WERI-Rb-1 (cell line): ENCODE results near the gene CDK6.

Experiments
- DNase-seq: peaks from one replicate; pipeline ENCODE4 v3.0.0-alpha.2; 2020
- H3K27ac ChIP-seq: fragments of 250-450 bp; sonication (Bioruptor Pico); 2 replicates; pipeline ENCODE4 v1.5.1; 2020; ENCODE audit warnings: mild to moderate bottlenecking, moderate library complexity
- H3K27me3 ChIP-seq: fragments of 250-450 bp; sonication (Bioruptor Pico); 2 replicates; pipeline ENCODE4 v1.5.1; 2021; ENCODE audit warnings: mild to moderate bottlenecking, low read depth, moderate library complexity; ENCODE audit not compliant: insufficient read depth, severe bottlenecking
- H3K36me3 ChIP-seq: fragments of 250-450 bp; sonication (Bioruptor Pico); 2 replicates; pipeline ENCODE4 v1.5.1; 2020; ENCODE audit warnings: mild to moderate bottlenecking, moderate library complexity
- H3K4me3 ChIP-seq: 2 replicates; pipeline ENCODE4 v1.5.1; 2011; ENCODE audit warnings: low read depth, mild to moderate bottlenecking, control low read depth, low read length
- H3K9me3 ChIP-seq: fragments of 250-450 bp; sonication (Bioruptor Pico); 2 replicates; pipeline ENCODE4 v1.5.1; 2021; ENCODE audit warnings: mild to moderate bottlenecking, moderate library complexity; ENCODE audit not compliant: severe bottlenecking
- TF ChIP-seq, protein P1 (sequence below): IDR thresholded peaks from 2 replicates; pipeline ENCODE4 v1.5.1; 2011; ENCODE audit warnings: low read depth, mild to moderate bottlenecking, control low read depth, inconsistent platforms, low read length

The CDK6 gene

DNA sequence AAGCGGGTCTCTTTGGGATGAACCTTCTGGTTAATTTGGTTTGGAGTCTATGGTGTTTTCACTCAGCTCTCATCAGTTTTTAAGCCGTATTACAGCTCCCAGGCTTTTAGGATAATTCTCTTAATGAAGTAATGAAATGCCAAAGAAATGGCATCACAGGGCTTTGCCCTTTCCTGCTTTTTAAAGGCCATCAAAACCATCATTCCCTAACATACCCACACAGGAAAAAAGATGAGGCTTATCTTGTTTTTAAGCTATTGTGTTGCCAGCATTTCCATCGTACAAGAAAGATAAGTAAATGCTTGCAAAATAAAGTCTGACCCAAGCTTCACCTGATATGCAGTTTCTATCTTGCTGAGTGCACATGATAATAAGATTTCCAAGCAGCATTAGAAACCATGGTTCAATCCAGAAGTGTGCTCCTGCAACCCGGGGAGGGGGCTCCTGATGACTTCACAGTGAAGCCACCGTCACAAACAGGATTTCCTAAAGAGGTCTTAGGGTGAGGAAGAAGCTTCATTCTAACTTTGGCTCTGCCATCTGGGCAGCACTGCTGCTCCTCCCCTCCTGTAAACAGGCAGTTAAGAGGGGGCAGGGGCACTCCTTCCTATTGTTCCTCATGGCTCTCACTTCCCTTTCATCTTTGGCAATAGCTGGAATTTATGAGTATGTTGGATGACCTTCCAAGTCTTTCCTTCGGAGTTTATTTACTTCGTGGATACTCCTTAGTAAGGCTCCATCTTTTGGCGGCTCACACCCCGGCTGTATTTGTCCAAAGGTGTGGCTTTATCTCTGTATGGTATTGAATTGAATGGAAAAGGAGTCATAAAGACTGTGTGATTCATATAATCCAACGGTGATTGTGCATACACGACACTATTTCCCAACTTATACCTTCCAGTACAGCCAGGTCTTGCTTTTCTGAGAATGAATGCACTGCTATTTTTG, 191.0 kb downstream of the CDK6 start:
- H3K4me3 ChIP-seq, result peak overlapping the region; percentile 33
- H3K36me3 ChIP-seq, result no peaks in the 10 kb centered on the region
- no peaks in the 10 kb centered on the region for H3K9me3 ChIP-seq
- TF ChIP-seq, protein P1, sequence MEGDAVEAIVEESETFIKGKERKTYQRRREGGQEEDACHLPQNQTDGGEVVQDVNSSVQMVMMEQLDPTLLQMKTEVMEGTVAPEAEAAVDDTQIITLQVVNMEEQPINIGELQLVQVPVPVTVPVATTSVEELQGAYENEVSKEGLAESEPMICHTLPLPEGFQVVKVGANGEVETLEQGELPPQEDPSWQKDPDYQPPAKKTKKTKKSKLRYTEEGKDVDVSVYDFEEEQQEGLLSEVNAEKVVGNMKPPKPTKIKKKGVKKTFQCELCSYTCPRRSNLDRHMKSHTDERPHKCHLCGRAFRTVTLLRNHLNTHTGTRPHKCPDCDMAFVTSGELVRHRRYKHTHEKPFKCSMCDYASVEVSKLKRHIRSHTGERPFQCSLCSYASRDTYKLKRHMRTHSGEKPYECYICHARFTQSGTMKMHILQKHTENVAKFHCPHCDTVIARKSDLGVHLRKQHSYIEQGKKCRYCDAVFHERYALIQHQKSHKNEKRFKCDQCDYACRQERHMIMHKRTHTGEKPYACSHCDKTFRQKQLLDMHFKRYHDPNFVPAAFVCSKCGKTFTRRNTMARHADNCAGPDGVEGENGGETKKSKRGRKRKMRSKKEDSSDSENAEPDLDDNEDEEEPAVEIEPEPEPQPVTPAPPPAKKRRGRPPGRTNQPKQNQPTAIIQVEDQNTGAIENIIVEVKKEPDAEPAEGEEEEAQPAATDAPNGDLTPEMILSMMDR, result no peak
- peak; percentile 81 for DNase-seq
- peak overlapping the region; percentile 89 for H3K27ac ChIP-seq
- no peaks in the 10 kb centered on the region for H3K27me3 ChIP-seq

DNA sequence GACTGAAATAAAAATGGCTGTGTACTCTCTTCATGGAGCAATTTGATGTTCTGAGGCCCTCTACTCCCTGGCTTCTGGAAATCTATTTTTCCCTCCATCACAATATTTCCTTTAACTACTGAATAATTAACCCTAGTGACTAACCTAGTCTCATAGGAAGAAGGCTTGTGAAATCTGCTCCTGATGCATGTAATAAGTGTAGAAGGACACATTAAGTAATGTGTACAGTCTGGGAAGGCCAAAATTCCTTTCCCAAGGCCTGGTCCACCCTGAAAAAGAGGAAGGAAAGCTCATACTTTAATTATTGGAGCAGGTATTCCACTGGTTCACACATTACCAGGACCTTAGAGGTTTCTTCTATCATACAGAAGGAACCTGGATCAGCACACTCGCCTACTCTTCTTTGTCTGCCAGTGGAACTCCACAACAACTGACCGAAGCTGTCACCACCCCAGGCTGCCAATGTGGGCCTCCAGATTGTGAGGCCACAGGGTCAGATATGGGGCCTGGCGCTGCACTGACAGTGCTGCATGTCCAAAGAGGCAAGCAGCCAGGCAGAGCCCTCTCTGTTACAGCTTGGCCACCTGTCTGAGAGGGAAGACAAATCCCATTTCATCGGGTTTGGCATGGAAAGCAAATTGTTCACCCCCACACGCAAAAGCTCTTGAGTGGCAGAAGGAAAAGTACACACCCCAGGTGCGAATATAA, 191.8 kb downstream of the CDK6 start:
- DNase-seq, result peak; percentile 79
- Histone ChIP-seq H3K36me3 (no peaks in the 10 kb centered on the region), H3K4me3 (peak overlapping the region; percentile 33), H3K27me3 (no peaks in the 10 kb centered on the region), H3K9me3 (no peaks in the 10 kb centered on the region), H3K27ac (peak overlapping the region; percentile 89)
- TF ChIP-seq, protein P1, result no peak

- Histone ChIP-seq H3K27ac (peak overlapping the region; percentile 89), H3K9me3 (no peaks in the 10 kb centered on the region), H3K36me3 (no peaks in the 10 kb centered on the region), H3K4me3 (no peak overlapping the region), H3K27me3 (no peaks in the 10 kb centered on the region)
- TF ChIP-seq, protein P1, result no peak
- no peak for DNase-seq
These were observed 192.6 kb downstream of the CDK6 start for GRCh38 chr7:92643821-92644220.

DNA sequence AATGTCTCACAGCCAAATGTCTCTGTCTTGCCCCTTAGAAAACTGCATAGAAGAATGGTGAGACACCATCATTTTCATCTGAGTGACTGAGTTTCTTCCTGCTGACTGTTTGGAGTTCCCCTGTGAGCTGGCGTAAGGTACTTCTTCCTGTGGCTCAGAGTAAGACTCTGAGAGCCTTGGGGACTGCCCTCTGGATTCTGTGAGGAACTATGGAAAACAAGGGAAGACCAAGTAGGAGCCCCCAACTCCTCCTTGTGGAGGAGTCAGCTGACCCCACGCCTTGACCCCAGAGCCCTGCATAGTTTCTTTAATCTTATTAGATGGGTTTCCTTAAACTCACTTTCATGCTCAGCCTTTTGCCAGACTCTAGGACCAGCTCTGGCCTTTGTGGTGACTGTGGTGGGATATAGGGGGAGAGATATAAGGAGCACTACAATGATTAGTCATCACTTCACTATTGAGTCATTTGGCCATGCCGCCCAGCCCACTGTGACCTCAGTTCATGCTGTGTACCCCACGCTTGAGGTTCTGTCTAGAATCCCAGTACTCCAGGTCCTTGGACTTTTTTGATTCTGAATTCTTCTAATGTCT, 194.4 kb downstream of the CDK6 start:
- Histone ChIP-seq H3K27ac (no peak overlapping the region), H3K9me3 (no peaks in the 10 kb centered on the region), H3K27me3 (no peaks in the 10 kb centered on the region), H3K36me3 (no peaks in the 10 kb centered on the region), H3K4me3 (no peak overlapping the region)
- no peak for DNase-seq
- TF ChIP-seq, protein P1, result no peak

GRCh38 chr7:92639966-92640365, 196.4 kb downstream of the CDK6 start:
- Histone ChIP-seq H3K27ac (no peak overlapping the region), H3K27me3 (no peaks in the 10 kb centered on the region), H3K4me3 (no peak overlapping the region), H3K36me3 (no peaks in the 10 kb centered on the region), H3K9me3 (no peaks in the 10 kb centered on the region)
- TF ChIP-seq, protein P1, result no peak
- DNase-seq, result no peak
